ENCODE measurements around the gene HGD. TPM values are rescaled to one million over a fixed set of nuclear protein-coding genes. Genes with fewer than 3 reads are reported as not detected.

Gene HGD
- total RNA-seq, 1 donor: 0.09 TPM

GRCh38 chr3:120596116-120596852 is 85.8 kb downstream of the HGD start, which contains the start of gene NDUFB4:
Gene NDUFB4 (plus strand): TSS chr3:120596336. CDS start chr3:120596360, 24 bp downstream.
- no peak for TF ChIP-seq CTCF (IDR thresholded peaks at IDR 0.05; ENCODE audit: insufficient read depth, low read length)
- DNase-seq (ENCODE audit: low read depth): peak; percentile 99
- H3K4me3 ChIP-seq (ENCODE audit: low read depth, low read length): peak within 1 kb of the TSS; percentile 87

DNA sequence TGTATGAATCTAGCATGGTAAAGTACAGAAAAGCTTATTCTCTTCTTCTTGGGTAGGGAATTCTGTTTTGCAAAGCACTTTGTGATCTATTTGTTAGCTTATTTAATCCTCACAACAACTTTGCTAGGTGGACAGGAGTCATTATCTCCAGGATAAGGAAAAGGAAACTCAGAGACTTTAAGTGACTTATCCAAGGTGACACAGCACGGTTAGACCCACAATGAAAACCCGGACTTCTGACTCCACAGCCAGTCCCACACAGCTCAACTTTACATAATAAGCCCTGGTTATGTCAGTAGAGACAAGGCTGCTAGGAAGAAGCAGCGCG is 86.3 kb downstream of the HGD start:
- peak overlapping the region; percentile 87 for H3K4me3 ChIP-seq (ENCODE audit: low read depth, low read length)
- DNase-seq (ENCODE audit: low read depth): no peak
- no peak for TF ChIP-seq CTCF (IDR thresholded peaks at IDR 0.05; ENCODE audit: insufficient read depth, low read length)

GRCh38 chr3:120587332-120587975 is 94.6 kb downstream of the HGD start:
- H3K4me3 ChIP-seq (ENCODE audit: low read depth, low read length): no peak overlapping the region
- no peak for DNase-seq (ENCODE audit: low read depth)
- TF ChIP-seq CTCF (IDR thresholded peaks at IDR 0.05; ENCODE audit: insufficient read depth, low read length): no peak

Small RNA genes within 50 kb of the gene (small RNA-seq; reads per million reads assigned to genes)
- gene MTCO1P29: not detected
- gene MTCO2P29: not detected

Other genes starting within 250 kb of the HGD start
- 765 and 870 TPM in 2 replicates for gene FSTL1, start 231.2 kb downstream of the HGD start, total RNA-seq (ENCODE audit: low replicate concordance)
- gene NDUFB4, start 85.9 kb downstream of the HGD start, total RNA-seq (ENCODE audit: low replicate concordance): 5.6 and 64.1 TPM in 2 replicates
- 10.0 and 18.3 TPM in 2 replicates for gene RABL3, start 60.3 kb upstream of the HGD start, total RNA-seq (ENCODE audit: low replicate concordance)
- gene GTF2E1, start 60.5 kb upstream of the HGD start, total RNA-seq (ENCODE audit: low replicate concordance): 15.5 and 16.9 TPM in 2 replicates
- 0.16 TPM in 1 of 2 replicates, not detected in the other for gene STXBP5L, start 226.0 kb upstream of the HGD start, total RNA-seq (ENCODE audit: low replicate concordance)